ENCODE data around the gene MAPK12.

MAPK12 gene

GRCh38 chr22:50245214-50246072 lies 16.0 kb downstream of the MAPK12 start:
- H3K4me3 ChIP-seq (ENCODE audit: low read depth, low read length), result peak overlapping the region; percentile 89
- TF ChIP-seq, protein P1, sequence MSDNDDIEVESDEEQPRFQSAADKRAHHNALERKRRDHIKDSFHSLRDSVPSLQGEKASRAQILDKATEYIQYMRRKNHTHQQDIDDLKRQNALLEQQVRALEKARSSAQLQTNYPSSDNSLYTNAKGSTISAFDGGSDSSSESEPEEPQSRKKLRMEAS (IDR thresholded peaks at IDR 0.05; ENCODE audit: low read depth, low read length), result no peak
- TF ChIP-seq POLR2A (IDR thresholded peaks at IDR 0.05; ENCODE audit: extremely low read depth, insufficient read length) (no peak), CTCF (IDR thresholded peaks at IDR 0.05; ENCODE audit: low read depth, low read length) (no peak), MYC (IDR thresholded peaks at IDR 0.05; ENCODE audit: low read depth, low read length) (no peak)
- DNase-seq (ENCODE audit: low read depth), result no peak

DNA sequence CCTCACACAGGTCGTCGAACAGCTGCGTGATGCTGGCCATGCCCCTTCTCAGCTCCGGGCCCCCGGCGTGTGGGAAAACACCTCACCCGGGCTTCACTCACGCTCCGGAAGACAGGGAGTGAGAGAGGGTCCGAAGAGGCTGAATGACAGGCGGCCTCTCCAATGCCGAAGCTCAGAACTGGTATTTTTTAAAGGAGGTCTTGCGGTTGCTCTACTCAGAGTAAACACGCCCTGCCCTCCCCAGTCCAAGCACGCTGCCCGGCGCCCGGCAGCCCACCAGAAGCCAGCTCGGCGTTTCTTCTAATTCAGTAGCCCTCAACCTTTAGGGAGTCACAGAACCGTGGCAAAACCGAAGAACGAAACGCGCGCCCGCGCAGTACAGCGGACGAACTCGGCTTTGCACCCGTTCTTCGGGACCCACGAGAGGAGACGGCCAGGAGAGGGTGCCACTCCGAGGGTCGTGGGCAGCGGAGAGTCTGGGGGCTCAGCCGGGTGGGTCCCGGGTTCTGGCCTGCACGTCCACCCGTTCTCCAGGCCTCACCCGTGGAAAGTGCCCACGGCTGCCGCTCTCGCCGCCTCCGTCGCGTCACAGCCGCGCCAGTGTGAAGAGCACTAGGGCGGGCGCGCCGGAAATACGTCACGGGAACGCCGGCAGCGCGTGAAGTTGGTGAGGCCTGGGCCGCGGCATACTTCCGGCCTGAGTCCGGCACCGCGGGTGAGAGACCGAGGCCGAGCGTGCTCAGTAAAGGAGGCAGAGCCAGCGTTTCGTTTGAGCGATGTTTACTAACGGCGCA lies 16.9 kb downstream of the MAPK12 start, which contains the start of gene TUBGCP6:
Gene TUBGCP6, minus strand, starts transcription at position 604 of the 794 bp plus-strand sequence. Its CDS starts 564 bp downstream, at position 40.
- DNase-seq (ENCODE audit: low read depth), result peak; percentile 95
- peak; percentile 58 for TF ChIP-seq POLR2A (IDR thresholded peaks at IDR 0.05; ENCODE audit: extremely low read depth, insufficient read length)
- TF ChIP-seq MYC (IDR thresholded peaks at IDR 0.05; ENCODE audit: low read depth, low read length), result peak; percentile 82; the same call in 1 of the 2 replicates
- TF ChIP-seq, protein P1 (IDR thresholded peaks at IDR 0.05; ENCODE audit: low read depth, low read length), result peak; percentile 59
- TF ChIP-seq CTCF (IDR thresholded peaks at IDR 0.05; ENCODE audit: low read depth, low read length), result no peak
- peak within 1 kb of the TSS; percentile 89 for H3K4me3 ChIP-seq (ENCODE audit: low read depth, low read length)

DNA sequence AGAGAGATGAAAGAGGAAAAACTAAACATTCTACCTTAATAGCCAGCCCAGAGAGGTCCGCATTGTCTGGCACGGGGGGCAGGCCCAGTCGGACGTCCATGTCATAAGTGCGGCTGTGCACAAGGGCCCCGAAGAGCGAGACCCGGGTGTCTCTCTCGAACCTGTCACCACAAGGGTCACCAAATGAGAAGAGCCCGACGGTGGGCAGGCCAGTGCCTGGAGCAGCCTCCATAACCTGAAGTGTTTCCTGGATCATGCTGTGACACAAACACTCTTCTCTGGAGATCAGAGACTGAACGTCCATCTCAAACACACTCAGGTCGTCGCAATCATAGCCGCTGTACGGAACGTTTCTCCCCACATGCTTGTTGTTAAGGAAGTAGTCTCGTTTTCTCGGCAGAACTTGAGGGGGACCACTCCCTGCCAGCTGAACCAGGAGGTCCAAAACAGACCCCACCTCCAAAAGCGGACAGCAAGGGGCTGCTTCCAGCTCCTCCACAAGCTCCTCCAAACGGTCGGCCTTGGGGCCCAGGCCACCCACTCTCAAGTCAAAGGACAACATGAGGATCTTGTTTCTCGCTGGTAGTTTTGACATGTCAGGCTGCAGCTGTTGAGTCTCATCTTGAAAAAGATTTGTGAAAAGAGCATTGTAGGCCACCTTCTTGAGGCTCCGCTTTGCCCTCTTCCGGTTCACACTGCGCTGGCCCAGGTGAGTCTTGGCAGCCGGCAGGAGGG lies 17.6 kb downstream of the MAPK12 start:
- TF ChIP-seq CTCF (IDR thresholded peaks at IDR 0.05; ENCODE audit: low read depth, low read length), result no peak
- no peak for TF ChIP-seq POLR2A (IDR thresholded peaks at IDR 0.05; ENCODE audit: extremely low read depth, insufficient read length)
- TF ChIP-seq, protein P1 (IDR thresholded peaks at IDR 0.05; ENCODE audit: low read depth, low read length), result no peak
- no peak for TF ChIP-seq MYC (IDR thresholded peaks at IDR 0.05; ENCODE audit: low read depth, low read length)
- peak overlapping the region; percentile 89 for H3K4me3 ChIP-seq (ENCODE audit: low read depth, low read length)
- peak; percentile 53 for DNase-seq (ENCODE audit: low read depth)

DNA sequence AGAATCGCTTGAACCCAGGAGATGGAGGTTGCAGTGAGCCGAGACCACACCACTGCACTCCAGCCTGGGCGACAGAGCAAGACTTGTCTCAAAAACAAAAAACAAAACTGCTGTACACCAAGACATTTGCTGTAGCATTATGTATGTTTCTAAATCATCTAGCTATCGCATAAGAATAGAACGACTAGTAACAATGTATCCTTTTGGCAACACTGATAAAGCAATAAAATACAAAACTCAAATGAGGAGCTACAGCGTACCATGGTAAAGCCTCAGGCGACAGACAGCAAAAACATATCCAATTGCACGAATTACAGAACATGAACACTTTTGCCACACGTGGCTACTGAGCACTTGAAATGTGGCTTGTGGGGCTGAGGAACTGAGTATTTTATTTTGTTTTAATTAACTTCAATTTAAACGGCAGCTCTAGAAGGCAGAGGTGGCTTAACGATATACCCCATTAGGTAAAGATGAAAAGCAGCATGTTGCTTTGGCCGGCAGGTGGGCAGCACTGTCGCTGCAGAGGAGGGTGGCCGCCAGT lies 19.0 kb downstream of the MAPK12 start:
- H3K4me3 ChIP-seq (ENCODE audit: low read depth, low read length), result peak overlapping the region; percentile 89
- DNase-seq (ENCODE audit: low read depth), result no peak
- TF ChIP-seq CTCF (IDR thresholded peaks at IDR 0.05; ENCODE audit: low read depth, low read length) (no peak), POLR2A (IDR thresholded peaks at IDR 0.05; ENCODE audit: extremely low read depth, insufficient read length) (no peak)
- TF ChIP-seq, protein P1 (IDR thresholded peaks at IDR 0.05; ENCODE audit: low read depth, low read length), result 0 out of 2 replicates have a peak, but pooled peaks have one; percentile 9

DNA sequence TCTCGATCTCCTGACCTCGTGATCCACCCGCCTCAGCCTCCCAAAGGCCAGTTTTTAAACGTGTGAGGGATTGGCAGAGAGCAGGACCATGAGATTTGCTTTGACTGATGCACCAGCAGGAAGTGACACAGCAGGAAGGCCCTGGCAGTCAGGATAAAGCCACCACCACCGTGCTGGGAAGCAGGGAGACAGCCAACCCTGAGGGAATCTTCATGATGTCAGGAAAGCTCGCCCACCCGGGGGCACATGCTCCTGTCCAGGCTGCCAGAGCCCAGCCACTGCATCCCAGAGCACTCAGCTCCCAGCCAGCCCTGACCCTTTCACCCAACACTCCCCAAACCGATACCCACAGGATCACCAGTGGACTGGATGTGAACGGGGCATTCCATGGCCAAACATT lies 22.7 kb downstream of the MAPK12 start:
- DNase-seq (ENCODE audit: low read depth), result no peak
- no peak overlapping the region for H3K4me3 ChIP-seq (ENCODE audit: low read depth, low read length)
- TF ChIP-seq MYC (IDR thresholded peaks at IDR 0.05; ENCODE audit: low read depth, low read length) (no peak), POLR2A (IDR thresholded peaks at IDR 0.05; ENCODE audit: extremely low read depth, insufficient read length) (no peak), CTCF (IDR thresholded peaks at IDR 0.05; ENCODE audit: low read depth, low read length) (no peak)
- TF ChIP-seq, protein P1 (IDR thresholded peaks at IDR 0.05; ENCODE audit: low read depth, low read length), result no peak

Measured in NB4 (cell line).